Smooth muscle cell (in vitro differentiated cells): ENCODE data around the gene CCDC74B. TPM values are rescaled to one million over a fixed set of nuclear protein-coding genes. Genes with fewer than 3 reads are reported as not detected.

Experiments used
- polyA plus RNA-seq: library from polyadenylated mRNA; unstranded; fragments of >200 nt; fragmentation: Nextera tagmentation; extraction: Ambion mirVana; gene quantifications from 2 replicates; pipeline ENCODE4 v1.2.1, GENCODE V29; 2016
- small RNA-seq: library from RNA; depleted of rRNA; stranded (forward); fragments of <200 nt; gene quantifications from one replicate; pipeline ENCODE3, GENCODE V24; 2014
- total RNA-seq: library from RNA; depleted of rRNA; stranded (reverse); fragments of >200 nt; gene quantifications from 2 replicates; pipeline ENCODE4 v1.2.3, GENCODE V29; 2014

The CCDC74B gene
- total and polyA plus RNA-seq, 2 experiments from 2014 or later, result 7.7 to 14.5 TPM

Small RNAs within 50 kb of the gene (small RNA-seq; reads per million reads assigned to genes)
- gene RNU6-1049P, result not detected

Other genes starting within 250 kb of the CCDC74B start
- 0.54 TPM in 1 of 2 replicates, not detected in the other for gene RAB6C, start 165.4 kb downstream of the CCDC74B start, total RNA-seq
- not detected in 2 replicates for gene RAB6C, start 165.4 kb downstream of the CCDC74B start, polyA plus RNA-seq
- 9.7 and 13.1 TPM in 2 replicates for gene POTEF, start 15.9 kb downstream of the CCDC74B start, total RNA-seq
- gene POTEF, start 15.9 kb downstream of the CCDC74B start, polyA plus RNA-seq, result 2.8 and 7.3 TPM in 2 replicates
- 23.5 and 29.8 TPM in 2 replicates for gene SMPD4, start 36.5 kb upstream of the CCDC74B start, total RNA-seq
- gene SMPD4, start 36.5 kb upstream of the CCDC74B start, polyA plus RNA-seq, result 43.2 and 53.6 TPM in 2 replicates
- gene MZT2B, start 37.1 kb upstream of the CCDC74B start, total RNA-seq, result 134 and 147 TPM in 2 replicates
- 397 and 412 TPM in 2 replicates for gene MZT2B, start 37.1 kb upstream of the CCDC74B start, polyA plus RNA-seq
- not detected in 2 replicates for gene TUBA3E, start 53.3 kb upstream of the CCDC74B start, total RNA-seq
- 0.15 TPM in 1 of 2 replicates, not detected in the other for gene TUBA3E, start 53.3 kb upstream of the CCDC74B start, polyA plus RNA-seq
- 36.4 and 59.3 TPM in 2 replicates for gene IMP4, start 197.8 kb upstream of the CCDC74B start, total RNA-seq
- gene IMP4, start 197.8 kb upstream of the CCDC74B start, polyA plus RNA-seq, result 74.9 and 75.0 TPM in 2 replicates
- 4.4 and 13.9 TPM in 2 replicates for gene PTPN18, start 210.9 kb upstream of the CCDC74B start, total RNA-seq
- gene PTPN18, start 210.9 kb upstream of the CCDC74B start, polyA plus RNA-seq, result 10.1 and 10.2 TPM in 2 replicates